Smooth muscle cell (in vitro differentiated cells): ENCODE measurements around the gene RBMS1. TPM values are rescaled to one million over a fixed set of nuclear protein-coding genes. Genes with fewer than 3 reads are reported as not detected.
A peak's percentile ranks its signal among the peaks of the same experiment; 100 is the strongest.

Experiments used
- DNase-seq: peaks from one replicate; lab custom pipeline; 2025; ENCODE audit not compliant: unreplicated experiment; lab: John Stamatoyannopoulos, UW
- H2AFZ ChIP-seq: fragments of 200-600 bp; sonication (generic); 2 replicates; pipeline ENCODE4 v1.6.0; 2016; ENCODE audit warnings: antibody characterized with exemption, low read depth, mild to moderate bottlenecking
- H3F3A ChIP-seq: fragments of 200-600 bp; sonication (generic); 2 replicates; pipeline ENCODE4 v1.6.0; 2017; ENCODE audit warnings: antibody characterized with exemption, low read depth
- H3K27ac ChIP-seq: fragments of 200-600 bp; sonication (generic); 2 replicates; pipeline ENCODE4 v1.5.1; 2016; ENCODE audit warnings: low read depth, mild to moderate bottlenecking
- H3K27me3 ChIP-seq: fragments of 200-600 bp; sonication (generic); 2 replicates; pipeline ENCODE4 v1.6.1; 2016; ENCODE audit warnings: low read depth, mild to moderate bottlenecking
- H3K36me3 ChIP-seq: fragments of 200-600 bp; sonication (generic); 2 replicates; pipeline ENCODE4 v1.5.1; 2016; ENCODE audit warnings: low read depth
- H3K4me1 ChIP-seq: fragments of 200-600 bp; sonication (generic); 2 replicates; pipeline ENCODE4 v1.5.1; 2016; ENCODE audit warnings: low read depth
- H3K4me2 ChIP-seq: fragments of 200-600 bp; sonication (generic); 2 replicates; pipeline ENCODE4 v1.6.0; 2016; ENCODE audit warnings: mild to moderate bottlenecking
- H3K4me3 ChIP-seq: fragments of 200-600 bp; sonication (generic); 2 replicates; pipeline ENCODE4 v1.5.1; 2016; ENCODE audit warnings: mild to moderate bottlenecking
- H3K79me2 ChIP-seq: fragments of 200-600 bp; sonication (generic); 2 replicates; pipeline ENCODE4 v1.6.0; 2016; ENCODE audit warnings: low read depth, mild to moderate bottlenecking
- H3K9ac ChIP-seq: fragments of 200-600 bp; sonication (generic); 2 replicates; pipeline ENCODE4 v1.6.0; 2016; ENCODE audit warnings: low read depth
- H3K9me3 ChIP-seq: fragments of 200-600 bp; sonication (generic); replicated peaks from 2 replicates; pipeline ENCODE4 v1.5.1; 2016; ENCODE audit warnings: low read depth
- H4K20me1 ChIP-seq: fragments of 200-600 bp; sonication (generic); 2 replicates; pipeline ENCODE4 v1.6.0; 2016; ENCODE audit warnings: low read depth
- WGBS: methylation state at CpG from one replicate; pipeline ENCODE4 v1.1.7; 2016; ENCODE audit warnings: low lambda C conversion rate; 5-methylcytosine and 5-hydroxymethylcytosine counted together
- polyA plus RNA-seq: library from polyadenylated mRNA; unstranded; fragments of >200 nt; fragmentation: Nextera tagmentation; extraction: Ambion mirVana; gene quantifications from 2 replicates; pipeline ENCODE4 v1.2.1, GENCODE V29; 2016
- total RNA-seq: library from RNA; depleted of rRNA; stranded (reverse); fragments of >200 nt; gene quantifications from 2 replicates; pipeline ENCODE4 v1.2.3, GENCODE V29; 2014
- TF ChIP-seq, protein P1 (sequence below): fragments of 200-600 bp; sonication (generic); IDR thresholded peaks from 2 replicates; pipeline ENCODE4 v1.5.1; 2017; ENCODE audit warnings: borderline replicate concordance, mild to moderate bottlenecking, antibody characterized with exemption; ENCODE audit not compliant: insufficient read depth, poor library complexity, severe bottlenecking

The RBMS1 gene
- total and polyA plus RNA-seq, 2 experiments from 2014 or later: 103 to 160 TPM

DNA sequence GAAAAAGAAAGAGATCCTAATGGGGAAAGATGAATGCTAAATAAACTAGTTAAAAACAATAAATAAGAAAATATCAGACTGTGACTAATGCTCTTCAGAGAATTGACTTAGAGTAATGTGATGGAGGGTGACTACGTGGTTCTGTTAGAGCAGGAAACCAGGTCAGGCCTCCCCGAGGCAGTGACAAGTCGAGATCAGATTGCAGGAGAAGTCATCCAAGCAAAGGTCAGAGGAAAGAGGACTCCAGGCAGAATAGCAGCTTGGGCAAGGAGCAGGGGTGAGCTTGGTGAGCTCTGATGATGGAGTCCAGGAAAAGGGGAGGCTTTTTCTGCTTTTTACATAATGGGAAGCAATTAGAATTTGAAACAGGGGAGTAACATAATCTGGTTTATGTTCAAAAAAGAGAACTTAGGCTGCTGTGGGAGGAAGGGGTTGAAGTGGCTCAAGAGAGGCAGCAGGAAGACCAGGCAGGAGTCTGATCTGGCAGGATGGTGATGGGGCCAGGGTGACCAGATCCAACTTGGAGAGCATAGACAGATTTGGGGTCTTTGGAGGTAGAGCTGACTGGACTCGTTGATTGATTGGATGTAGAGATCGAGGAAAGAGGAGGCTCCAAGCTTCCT, 266.2 kb downstream of the RBMS1 start:
- Histone ChIP-seq H3K79me2 (no peaks in the 10 kb centered on the region), H3F3A (peaks cover 43% of the 10 kb centered on the region), H3K4me1 (peaks cover 30% of the 10 kb centered on the region), H3K27ac (peak overlapping the region; percentile 97), H3K9me3 (no peaks in the 10 kb centered on the region), H2AFZ (peak overlapping the region; percentile 20), H4K20me1 (no peaks in the 10 kb centered on the region), H3K36me3 (no peaks in the 10 kb centered on the region), H3K9ac (peak overlapping the region; percentile 86), H3K27me3 (no peaks in the 10 kb centered on the region), H3K4me2 (peak overlapping the region; percentile 60), H3K4me3 (no peak overlapping the region)
- TF ChIP-seq, protein P1, sequence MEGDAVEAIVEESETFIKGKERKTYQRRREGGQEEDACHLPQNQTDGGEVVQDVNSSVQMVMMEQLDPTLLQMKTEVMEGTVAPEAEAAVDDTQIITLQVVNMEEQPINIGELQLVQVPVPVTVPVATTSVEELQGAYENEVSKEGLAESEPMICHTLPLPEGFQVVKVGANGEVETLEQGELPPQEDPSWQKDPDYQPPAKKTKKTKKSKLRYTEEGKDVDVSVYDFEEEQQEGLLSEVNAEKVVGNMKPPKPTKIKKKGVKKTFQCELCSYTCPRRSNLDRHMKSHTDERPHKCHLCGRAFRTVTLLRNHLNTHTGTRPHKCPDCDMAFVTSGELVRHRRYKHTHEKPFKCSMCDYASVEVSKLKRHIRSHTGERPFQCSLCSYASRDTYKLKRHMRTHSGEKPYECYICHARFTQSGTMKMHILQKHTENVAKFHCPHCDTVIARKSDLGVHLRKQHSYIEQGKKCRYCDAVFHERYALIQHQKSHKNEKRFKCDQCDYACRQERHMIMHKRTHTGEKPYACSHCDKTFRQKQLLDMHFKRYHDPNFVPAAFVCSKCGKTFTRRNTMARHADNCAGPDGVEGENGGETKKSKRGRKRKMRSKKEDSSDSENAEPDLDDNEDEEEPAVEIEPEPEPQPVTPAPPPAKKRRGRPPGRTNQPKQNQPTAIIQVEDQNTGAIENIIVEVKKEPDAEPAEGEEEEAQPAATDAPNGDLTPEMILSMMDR: no peak
- WGBS: 27% methylated on average over 5 of the region's 5 CpGs
- no peak for DNase-seq

DNA sequence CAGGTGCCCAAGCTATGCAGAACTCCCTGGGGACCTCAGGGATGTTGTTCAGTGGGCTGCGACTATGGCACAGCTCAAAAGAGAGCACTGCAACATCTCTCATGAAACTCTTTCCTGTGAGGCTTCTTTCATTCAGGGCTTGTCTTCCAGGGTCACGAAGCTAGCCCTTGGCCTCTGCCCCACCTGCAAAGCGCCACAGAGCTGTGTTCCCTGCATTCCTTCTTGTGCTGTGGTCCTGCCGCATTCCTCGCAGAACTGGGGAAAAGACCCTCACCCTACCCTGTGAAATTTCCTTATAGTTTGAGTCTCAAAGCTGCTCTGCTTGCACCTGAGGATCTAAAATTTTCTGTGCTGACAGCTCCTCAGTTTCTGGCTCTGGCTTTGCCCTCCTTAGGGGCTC, 267.2 kb downstream of the RBMS1 start:
- H3K9ac ChIP-seq: no peak overlapping the region
- H3K36me3 ChIP-seq: no peaks in the 10 kb centered on the region
- no peaks in the 10 kb centered on the region for H3K27me3 ChIP-seq
- H3K4me1 ChIP-seq: peaks cover 30% of the 10 kb centered on the region
- 77% methylated on average over 5 of the region's 5 CpGs for WGBS
- H2AFZ ChIP-seq: no peak overlapping the region
- TF ChIP-seq, protein P1: no peak
- H3K4me2 ChIP-seq: no peak overlapping the region
- no peaks in the 10 kb centered on the region for H3K79me2 ChIP-seq
- H3K4me3 ChIP-seq: no peak overlapping the region
- H3K9me3 ChIP-seq: no peaks in the 10 kb centered on the region
- H4K20me1 ChIP-seq: no peaks in the 10 kb centered on the region
- H3F3A ChIP-seq: peaks cover 43% of the 10 kb centered on the region
- H3K27ac ChIP-seq: peak overlapping the region; percentile 97
- DNase-seq: no peak

DNA sequence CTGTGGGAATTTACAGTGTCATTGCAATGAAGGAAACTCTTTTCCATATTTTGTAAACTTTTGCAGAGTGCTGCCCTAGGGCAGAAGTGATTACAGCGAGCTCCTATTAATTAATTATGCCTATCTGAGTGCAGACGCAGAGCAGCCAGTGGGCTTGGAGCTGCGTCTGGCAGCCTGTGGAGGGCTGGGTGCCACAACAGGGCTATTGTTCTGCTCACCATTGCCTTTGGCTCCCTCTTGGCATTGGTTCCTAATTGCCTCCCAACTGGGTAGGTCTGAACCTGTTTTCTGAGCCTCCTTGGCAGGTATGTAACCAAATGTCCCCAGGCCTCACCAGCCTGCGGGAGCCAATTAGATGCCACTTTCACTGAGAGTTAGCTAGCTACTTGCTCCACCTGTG, 267.9 kb downstream of the RBMS1 start:
- 81% methylated on average over 4 of the region's 4 CpGs for WGBS
- no peaks in the 10 kb centered on the region for H3K36me3 ChIP-seq
- H3K27ac ChIP-seq: peak overlapping the region; percentile 97
- H3K9ac ChIP-seq: no peak overlapping the region
- H2AFZ ChIP-seq: no peak overlapping the region
- DNase-seq: no peak
- no peaks in the 10 kb centered on the region for H4K20me1 ChIP-seq
- TF ChIP-seq, protein P1: no peak
- no peaks in the 10 kb centered on the region for H3K9me3 ChIP-seq
- peak overlapping the region; percentile 49 for H3K4me2 ChIP-seq
- peaks cover 46% of the 10 kb centered on the region for H3F3A ChIP-seq
- no peaks in the 10 kb centered on the region for H3K27me3 ChIP-seq
- H3K4me3 ChIP-seq: no peak overlapping the region
- H3K4me1 ChIP-seq: peaks cover 30% of the 10 kb centered on the region
- no peaks in the 10 kb centered on the region for H3K79me2 ChIP-seq

DNA sequence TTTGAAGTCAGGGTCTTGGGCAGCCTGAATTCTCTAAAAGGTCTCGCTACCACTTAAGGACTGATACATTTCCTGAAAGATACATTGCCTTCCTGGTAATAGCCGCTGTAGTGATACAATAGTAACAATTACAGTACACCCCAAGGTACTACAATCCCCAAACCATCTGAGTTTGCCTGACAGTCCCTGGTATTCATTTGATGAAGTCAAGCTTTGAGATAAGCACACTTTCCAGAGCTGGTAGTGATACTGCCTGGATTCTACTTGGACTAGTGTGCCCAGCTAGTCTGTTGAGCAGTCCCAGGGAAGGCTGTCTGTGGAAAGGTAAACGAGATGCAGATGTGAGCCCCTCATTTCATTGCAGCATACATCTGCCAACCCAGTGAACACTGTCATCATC, 269.1 kb downstream of the RBMS1 start:
- no peaks in the 10 kb centered on the region for H3K27me3 ChIP-seq
- TF ChIP-seq, protein P1: no peak
- no peaks in the 10 kb centered on the region for H3K36me3 ChIP-seq
- peak overlapping the region; percentile 73 for H3K9ac ChIP-seq
- H3K27ac ChIP-seq: peak overlapping the region; percentile 97
- 68% methylated on average over 3 of the region's 3 CpGs for WGBS
- H2AFZ ChIP-seq: no peak overlapping the region
- H3K9me3 ChIP-seq: no peaks in the 10 kb centered on the region
- no peak for DNase-seq
- H4K20me1 ChIP-seq: no peaks in the 10 kb centered on the region
- H3K4me3 ChIP-seq: no peak overlapping the region
- H3K79me2 ChIP-seq: no peaks in the 10 kb centered on the region
- H3K4me1 ChIP-seq: peaks cover 30% of the 10 kb centered on the region
- H3F3A ChIP-seq: peaks cover 41% of the 10 kb centered on the region
- peak overlapping the region; percentile 49 for H3K4me2 ChIP-seq
